HG02642 (cell line): ENCODE measurements around the gene VWDE.

Source experiments
- ATAC-seq: cut with Tn5 transposase; IDR thresholded peaks from one replicate; pipeline ENCODE4 v1.9.1; 2021; ENCODE audit warnings: mild to moderate bottlenecking; ENCODE audit not compliant: unreplicated experiment, poor library complexity

VWDE gene

DNA sequence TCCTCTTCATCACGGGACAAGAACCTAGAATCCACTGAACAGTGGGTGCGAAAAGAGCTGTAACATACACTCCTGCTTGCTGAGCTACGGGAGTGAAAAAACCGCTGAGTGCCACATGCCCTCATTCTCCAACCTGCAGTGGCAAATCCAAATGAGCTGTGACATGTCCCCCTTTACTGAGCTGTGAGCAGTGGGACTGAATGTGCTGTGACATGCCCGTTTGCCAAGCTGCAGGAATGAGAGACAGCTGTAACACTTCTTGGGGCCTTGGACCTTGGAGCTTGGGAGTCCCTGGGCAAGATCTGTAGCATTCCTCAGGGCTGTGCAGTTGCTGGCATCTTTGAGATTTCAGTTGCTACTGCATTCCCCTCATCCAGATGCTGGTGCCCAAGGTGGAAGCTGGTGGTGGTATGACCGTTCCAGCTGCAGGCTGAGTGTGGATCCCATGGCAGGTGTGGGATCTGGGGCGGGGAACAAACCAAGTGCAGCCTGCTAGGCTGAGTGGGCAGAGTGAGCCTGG is 107.6 kb downstream of the VWDE start:
- no peak for ATAC-seq

DNA sequence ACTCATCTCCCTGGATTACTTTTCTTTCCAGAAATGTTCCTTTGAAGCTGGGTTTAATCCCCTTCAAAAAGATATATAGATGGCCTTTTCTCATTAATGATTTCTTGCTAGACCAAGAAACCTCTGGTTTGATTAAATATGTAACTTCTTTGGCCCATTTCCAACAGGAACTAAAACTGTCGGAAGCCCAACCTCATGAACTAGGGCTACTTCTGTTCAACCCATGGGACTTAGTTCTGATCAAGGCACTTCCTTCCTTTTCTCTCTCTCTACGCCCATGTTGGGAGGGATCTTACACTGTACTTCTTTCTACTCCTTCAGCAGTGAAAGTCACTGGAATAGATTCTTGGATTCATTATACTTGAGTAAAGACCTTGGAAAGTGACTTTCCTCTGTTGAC is 109.0 kb downstream of the VWDE start:
- ATAC-seq, result no peak

DNA sequence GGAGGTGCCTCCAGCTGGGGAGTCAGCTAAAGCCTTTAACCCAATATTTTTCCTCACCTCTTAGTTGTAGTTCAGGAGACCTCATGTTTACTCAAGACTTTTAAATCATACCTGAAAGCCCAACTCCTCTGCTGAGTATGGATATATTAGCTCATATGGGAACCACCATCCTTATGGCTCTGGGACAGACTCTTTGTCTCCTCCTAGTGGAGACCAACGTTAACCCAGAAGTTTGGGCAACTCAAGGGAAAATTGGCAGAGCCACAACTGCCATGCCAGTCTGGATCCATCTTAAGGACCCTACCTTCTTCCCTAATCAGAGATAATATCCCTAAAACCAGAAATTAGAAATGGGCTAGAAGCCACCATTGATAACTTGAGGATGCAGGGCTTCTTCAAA is 111.8 kb downstream of the VWDE start:
- ATAC-seq, result no peak

DNA sequence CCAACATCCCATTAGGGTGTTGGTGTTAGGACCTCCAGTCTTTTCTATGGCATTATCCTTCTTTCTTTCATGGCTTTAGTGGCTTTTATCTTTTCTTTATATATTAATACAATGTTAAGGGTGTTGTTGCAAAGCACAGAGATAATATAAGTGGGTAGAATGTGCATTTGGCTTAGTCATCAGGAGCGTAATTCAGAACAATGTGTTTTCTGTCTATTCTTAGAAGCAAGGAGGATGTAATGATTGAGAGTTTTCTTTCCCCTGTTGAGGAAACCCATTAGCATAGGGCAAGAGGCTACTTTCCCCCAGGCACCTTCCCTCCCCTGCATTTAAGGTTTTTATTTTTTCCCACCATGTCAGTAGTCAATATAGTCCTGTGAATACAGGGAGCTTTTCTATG is 112.9 kb downstream of the VWDE start:
- no peak for ATAC-seq

- no peak for ATAC-seq
These were observed 113.7 kb downstream of the VWDE start for GRCh38 chr7:12289996-12290395.

DNA sequence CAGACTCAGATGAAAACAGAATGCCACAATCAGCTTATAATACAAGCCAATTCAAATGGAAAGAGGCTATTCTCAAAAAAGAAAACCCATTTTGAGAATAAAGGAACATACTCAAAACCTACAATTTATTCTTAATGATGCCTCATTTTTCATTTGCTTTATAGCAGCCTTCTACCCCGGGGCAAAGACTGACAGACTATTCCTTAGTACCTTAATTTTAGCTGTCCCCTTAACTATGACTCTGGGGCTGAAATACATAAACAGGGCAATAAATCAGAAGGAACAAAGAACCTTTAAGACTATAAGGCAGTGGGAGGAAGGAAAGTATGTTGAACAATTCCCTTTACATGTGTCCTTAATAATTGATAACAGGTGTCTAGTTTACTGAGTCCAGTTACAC is 115.8 kb downstream of the VWDE start:
- ATAC-seq, result no peak

- no peak for ATAC-seq
These were observed 122.6 kb downstream of the VWDE start for GRCh38 chr7:12281038-12281437.
